VCaP (cell line): ENCODE results near the gene TFDP1.
"Not testable (repeated sequence)": the region's sequence is repeated elsewhere in the genome, so short reads cannot be mapped to it uniquely, and the experiment has no call there.

ENCODE experiments used
- H3K27ac ChIP-seq: fragments of 450-650 bp; 2 replicates; pipeline ENCODE4 v1.5.1; 2017
- TF ChIP-seq, protein P1 (sequence below): fragments of 450-650 bp; conservative IDR thresholded peaks from 2 replicates; pipeline ENCODE4 v1.5.1; 2017; ENCODE audit warnings: mild to moderate bottlenecking, moderate library complexity

Gene TFDP1

DNA sequence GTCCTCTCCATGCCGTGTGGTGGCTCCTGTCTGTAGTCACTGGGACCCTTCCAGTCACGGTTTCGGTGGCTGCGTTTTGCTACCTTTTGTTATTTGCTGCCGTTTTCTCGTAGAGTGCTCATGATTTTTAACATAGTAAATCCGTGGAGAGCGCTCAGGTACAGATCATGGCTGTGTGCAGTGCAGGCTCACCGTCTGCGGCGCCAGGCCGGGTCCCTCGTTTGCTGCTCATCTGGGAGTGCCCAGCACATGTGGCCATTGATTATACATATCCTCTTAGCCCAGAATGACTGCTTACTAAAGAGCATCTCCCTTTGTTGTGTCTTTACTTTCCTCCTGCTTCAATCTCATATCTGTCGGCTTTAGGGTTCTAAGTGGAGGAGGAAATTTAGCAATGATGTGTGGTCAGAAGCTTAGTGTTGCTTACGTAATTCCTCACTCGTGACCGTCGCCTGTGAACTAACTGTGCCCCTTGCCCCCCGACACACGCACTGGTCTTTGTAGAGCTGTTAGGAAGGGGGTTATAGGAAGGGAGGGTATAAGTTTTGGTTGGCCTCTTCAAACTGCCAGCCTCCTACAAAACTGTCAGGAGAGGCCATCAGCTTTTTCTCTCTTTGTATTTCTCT is 31.8 kb downstream of the TFDP1 start:
- TF ChIP-seq, protein P1, sequence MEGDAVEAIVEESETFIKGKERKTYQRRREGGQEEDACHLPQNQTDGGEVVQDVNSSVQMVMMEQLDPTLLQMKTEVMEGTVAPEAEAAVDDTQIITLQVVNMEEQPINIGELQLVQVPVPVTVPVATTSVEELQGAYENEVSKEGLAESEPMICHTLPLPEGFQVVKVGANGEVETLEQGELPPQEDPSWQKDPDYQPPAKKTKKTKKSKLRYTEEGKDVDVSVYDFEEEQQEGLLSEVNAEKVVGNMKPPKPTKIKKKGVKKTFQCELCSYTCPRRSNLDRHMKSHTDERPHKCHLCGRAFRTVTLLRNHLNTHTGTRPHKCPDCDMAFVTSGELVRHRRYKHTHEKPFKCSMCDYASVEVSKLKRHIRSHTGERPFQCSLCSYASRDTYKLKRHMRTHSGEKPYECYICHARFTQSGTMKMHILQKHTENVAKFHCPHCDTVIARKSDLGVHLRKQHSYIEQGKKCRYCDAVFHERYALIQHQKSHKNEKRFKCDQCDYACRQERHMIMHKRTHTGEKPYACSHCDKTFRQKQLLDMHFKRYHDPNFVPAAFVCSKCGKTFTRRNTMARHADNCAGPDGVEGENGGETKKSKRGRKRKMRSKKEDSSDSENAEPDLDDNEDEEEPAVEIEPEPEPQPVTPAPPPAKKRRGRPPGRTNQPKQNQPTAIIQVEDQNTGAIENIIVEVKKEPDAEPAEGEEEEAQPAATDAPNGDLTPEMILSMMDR: no peak
- no peak overlapping the region for H3K27ac ChIP-seq

DNA sequence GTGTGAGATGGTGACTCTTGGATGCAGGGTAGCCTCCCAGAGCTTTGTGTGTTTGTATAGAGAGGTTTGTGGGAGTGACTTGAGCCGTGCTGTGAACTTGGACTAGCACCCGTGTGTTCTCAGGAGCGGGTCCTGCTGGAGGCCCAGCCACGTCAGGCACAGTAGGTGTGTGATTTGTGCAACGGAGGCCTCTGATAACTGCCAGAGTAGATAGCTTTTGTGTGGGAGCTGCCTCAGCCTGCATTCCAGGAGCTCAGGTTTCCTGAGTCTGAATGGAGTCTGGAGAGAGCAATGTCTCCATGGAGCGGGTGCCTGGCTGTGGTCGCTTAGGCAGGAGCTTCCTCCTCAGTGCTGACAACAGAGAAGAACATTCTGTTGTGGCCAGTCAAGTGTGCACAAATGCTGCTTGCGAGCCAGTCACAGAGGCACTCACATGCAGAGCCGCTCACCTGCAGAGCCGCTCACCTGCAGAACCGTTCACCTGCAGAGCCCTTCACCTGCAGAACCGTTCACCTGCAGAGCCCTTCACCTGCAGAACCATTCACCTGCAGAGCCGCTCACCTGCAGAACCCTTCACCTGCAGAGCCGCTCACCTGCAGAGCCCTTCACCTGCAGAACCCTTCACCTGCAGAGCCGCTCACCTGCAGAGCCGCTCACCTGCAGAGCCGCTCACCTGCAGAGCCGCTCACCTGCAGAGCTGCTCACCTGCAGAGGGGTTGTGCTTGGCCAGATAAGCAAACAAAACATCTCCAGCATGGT is 32.6 kb downstream of the TFDP1 start:
- TF ChIP-seq, protein P1: no peak
- H3K27ac ChIP-seq: no peak overlapping the region

DNA sequence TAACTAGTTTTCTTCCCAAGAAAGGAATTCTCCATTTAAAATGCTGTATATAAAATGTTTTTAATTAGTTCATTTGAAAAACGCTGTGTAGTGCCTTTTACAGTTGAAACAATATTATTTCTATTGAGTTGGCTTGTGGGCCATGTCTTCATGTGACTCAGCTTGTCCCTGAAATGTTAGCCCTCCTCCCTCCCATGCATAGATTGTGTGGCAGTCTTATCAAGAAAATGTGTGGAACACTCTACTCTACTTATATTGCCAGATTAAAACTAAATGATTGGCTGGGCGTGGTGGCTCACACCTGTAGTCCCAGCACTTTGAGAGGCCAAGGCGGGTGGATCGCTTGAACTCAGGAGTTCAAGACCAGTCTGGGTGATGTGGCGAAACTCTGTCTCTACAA is 33.4 kb downstream of the TFDP1 start:
- no peak overlapping the region for H3K27ac ChIP-seq
- TF ChIP-seq, protein P1: no peak

DNA sequence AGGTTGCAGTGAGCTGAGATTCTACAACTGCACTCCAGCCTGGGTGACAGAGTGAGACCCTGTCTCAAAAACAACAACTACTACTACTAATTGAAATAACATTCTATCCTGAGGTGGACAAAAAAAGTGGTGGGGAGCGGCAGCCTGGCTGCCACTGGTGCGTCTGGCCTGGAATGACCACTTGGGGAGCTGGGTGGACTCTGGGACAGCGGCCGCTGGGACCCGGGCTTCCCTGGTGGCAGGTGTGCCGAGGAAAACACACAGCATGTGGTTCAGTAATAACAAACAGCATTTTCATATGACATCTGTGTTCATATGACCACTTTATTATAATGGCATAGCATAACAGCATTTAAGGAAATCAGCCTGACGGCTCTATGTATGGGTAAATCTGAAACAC is 33.9 kb downstream of the TFDP1 start:
- TF ChIP-seq, protein P1: no peak
- H3K27ac ChIP-seq: no peak overlapping the region

DNA sequence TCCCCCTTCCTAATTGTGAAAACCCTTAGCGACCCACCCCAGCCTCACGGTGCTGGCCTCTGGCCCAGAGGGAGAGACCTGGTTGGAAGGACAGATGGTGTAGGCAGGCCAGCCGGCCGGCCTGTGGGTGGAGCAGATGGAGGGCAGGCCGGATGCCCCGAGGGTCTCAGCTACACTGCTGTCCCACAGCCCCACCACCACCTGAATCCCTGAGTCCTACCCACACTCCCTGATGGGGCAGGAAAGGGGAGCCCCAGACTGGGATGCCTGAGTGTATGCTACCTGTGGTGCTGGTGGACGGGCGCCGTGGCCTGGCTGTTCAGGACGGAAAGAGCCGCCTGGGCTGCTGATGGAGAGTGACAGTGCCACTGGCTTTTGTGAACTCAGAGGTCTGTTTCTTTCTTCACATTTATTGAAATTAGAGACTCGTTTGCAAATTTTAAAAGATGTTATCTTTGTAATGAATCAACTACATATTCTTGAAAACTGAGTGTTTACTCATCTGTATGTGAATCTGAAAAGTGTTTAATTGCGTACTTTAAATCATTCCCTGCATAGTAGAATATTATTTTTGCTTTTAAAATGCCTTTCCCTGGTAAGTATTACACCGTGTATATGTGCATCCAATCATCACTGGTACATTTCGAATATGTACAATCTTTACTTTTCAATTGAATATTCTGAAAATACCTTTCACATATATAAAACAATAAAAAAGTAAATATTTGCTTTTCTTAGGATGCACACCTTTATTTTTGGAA is 35.7 kb downstream of the TFDP1 start:
- no peak overlapping the region for H3K27ac ChIP-seq
- TF ChIP-seq, protein P1: no peak

DNA sequence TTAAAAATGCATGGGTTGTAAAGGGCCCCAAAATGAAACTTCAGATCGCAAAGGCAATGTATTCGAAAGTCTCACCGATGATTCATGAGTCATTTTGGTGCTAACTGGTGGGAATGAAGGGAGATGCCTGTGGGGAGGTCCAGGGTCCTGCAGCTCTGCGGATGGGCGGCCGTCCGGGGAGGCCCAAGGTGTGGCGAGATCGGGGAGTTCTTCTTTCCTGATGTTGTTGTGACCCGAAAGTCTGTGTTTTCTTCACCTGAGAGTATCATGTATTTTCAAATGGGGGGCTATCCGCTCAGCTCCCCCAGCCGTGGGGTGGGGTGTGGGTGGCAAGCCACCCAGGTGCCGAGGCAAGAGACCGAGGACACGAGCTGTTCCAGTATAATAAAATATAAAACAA is 36.5 kb downstream of the TFDP1 start:
- no peak overlapping the region for H3K27ac ChIP-seq
- TF ChIP-seq, protein P1: no peak

DNA sequence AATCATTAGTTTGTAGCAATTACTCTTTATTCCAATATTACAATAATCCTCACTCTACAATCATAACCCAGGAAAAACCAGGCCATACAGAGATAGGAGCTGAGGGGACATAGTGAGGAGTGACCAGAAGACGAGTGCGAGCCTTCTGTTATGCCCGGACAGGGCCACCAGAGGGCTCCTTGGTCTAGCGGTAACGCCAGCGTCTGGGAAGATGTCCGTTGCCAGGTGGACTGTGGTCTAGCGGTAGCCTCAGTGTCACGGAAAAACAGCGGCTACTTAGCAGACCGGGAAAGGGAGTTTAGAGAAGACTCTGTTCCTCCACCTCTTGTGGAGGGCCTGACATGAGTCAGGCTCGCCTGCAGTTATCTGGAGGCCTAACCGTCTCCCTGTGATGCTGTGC is 36.9 kb downstream of the TFDP1 start:
- TF ChIP-seq, protein P1: peak; percentile 61

DNA sequence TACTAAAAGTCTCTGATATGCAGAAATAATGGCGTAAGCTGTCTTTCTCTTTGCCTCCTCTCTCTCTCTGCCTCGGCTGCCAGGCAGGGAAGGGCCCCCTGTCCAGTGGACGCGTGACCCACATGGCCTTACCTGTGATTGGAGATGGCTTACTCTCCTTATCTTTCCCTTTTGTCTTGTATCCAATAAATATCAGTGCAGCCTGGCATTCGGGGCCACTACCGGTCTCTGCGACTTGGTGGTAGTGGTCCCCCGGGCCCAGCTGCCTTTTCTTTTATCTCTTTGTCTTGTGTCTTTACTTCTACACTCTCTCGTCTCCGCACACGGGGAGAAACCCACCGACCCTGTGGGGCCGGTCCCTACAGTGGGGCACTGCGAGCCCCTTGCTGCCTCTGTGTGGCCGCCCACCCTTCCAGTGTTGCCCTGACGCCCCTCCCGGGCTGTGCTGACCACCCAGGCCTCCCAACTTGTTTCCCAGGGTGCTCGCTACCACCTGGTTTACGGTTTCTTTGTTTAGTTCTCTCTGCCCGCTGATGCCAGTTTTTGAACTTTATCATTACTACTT is 37.5 kb downstream of the TFDP1 start:
- not testable (repeated sequence) for H3K27ac ChIP-seq

More for the DNA sequence above, 36.9 kb downstream of the TFDP1 start:
- H3K27ac ChIP-seq: not testable (repeated sequence)
